GM10248 (cell line): Measurements from ENCODE around the gene GPI.

Experiments used
- CTCF ChIA-PET: fragments of 300-600 bp; sonication (Branson Sonifier 250); formaldehyde crosslinking; extraction: SDS; loops from one replicate; lab custom pipeline; 2021; ENCODE audit warnings: antibody characterized with exemption; lab: Yijun Ruan, JAX
- POLR2A ChIA-PET: fragments of 350-650 bp; sonication (Branson Sonifier 250); formaldehyde crosslinking; extraction: SDS; loops from one replicate; lab custom pipeline; 2020; ENCODE audit warnings: antibody characterized with exemption; lab: Yijun Ruan, JAX
- DNase-seq: peaks from one replicate; pipeline ENCODE4 v3.0.0; 2012; ENCODE audit errors: extremely low spot score
- TF ChIP-seq, protein P1 (sequence below): IDR thresholded peaks from 2 replicates; pipeline ENCODE4 v1.5.1; 2012; ENCODE audit warnings: mild to moderate bottlenecking, low read depth; ENCODE audit errors: extremely low read depth, missing control alignments, control extremely low read depth

Gene GPI

DNA sequence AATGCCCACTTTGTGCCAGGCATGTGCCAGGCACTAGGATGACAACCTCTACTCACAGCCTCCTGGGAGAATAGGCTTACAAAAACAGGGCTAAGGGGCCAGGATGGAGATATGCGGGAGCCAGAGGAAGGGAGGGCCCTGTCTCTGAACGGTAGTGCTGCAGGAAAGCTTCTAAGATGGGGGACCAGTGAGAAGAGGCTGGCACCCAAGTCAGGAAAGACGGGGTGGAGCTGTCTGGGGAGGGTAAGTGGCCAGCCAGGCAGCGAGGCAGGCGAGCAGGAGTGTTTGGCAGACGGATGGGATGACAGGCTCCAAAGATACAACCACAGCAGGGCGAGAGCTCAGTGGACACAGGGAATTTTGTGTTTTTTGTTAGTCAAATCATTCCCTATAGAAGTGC is 44.7 kb upstream of the GPI start:
- DNase-seq: no peak

DNA sequence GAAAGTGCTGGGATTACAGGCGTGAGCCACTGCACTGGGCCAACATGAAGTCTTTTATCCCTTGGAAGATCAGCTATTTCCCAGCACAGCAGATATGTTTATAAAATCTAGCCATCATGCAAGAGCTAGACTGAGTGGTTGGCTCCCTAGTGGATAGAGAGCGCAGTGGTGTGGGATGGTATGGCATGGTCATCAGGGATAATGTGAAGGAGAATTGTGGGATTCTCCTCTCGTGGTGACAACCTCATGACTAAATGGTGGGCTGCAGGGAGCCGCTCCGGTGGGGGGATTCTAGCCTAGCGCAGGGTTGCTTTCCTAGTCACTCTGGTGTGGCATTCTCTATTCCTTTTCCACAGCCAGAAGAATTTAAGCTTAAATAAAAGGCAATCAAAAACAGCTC is 43.3 kb upstream of the GPI start:
- POLR2A ChIA-PET: no interaction called here
- CTCF ChIA-PET: interaction anchor here (1.7 kb wide), 1 partner anchor 16 kb away, joined by 5 read pairs; no protein-coding TSS in a partner anchor
- no peak for DNase-seq
- TF ChIP-seq, protein P1, sequence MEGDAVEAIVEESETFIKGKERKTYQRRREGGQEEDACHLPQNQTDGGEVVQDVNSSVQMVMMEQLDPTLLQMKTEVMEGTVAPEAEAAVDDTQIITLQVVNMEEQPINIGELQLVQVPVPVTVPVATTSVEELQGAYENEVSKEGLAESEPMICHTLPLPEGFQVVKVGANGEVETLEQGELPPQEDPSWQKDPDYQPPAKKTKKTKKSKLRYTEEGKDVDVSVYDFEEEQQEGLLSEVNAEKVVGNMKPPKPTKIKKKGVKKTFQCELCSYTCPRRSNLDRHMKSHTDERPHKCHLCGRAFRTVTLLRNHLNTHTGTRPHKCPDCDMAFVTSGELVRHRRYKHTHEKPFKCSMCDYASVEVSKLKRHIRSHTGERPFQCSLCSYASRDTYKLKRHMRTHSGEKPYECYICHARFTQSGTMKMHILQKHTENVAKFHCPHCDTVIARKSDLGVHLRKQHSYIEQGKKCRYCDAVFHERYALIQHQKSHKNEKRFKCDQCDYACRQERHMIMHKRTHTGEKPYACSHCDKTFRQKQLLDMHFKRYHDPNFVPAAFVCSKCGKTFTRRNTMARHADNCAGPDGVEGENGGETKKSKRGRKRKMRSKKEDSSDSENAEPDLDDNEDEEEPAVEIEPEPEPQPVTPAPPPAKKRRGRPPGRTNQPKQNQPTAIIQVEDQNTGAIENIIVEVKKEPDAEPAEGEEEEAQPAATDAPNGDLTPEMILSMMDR: no peak

More for the DNA sequence above, 44.7 kb upstream of the GPI start:
- ChIA-PET CTCF (interaction anchor here (1.5 kb wide), 1 partner anchor 14 kb away, joined by 3 read pairs; no protein-coding TSS in a partner anchor), POLR2A (no interaction called here)
- TF ChIP-seq, protein P1: no peak

DNA sequence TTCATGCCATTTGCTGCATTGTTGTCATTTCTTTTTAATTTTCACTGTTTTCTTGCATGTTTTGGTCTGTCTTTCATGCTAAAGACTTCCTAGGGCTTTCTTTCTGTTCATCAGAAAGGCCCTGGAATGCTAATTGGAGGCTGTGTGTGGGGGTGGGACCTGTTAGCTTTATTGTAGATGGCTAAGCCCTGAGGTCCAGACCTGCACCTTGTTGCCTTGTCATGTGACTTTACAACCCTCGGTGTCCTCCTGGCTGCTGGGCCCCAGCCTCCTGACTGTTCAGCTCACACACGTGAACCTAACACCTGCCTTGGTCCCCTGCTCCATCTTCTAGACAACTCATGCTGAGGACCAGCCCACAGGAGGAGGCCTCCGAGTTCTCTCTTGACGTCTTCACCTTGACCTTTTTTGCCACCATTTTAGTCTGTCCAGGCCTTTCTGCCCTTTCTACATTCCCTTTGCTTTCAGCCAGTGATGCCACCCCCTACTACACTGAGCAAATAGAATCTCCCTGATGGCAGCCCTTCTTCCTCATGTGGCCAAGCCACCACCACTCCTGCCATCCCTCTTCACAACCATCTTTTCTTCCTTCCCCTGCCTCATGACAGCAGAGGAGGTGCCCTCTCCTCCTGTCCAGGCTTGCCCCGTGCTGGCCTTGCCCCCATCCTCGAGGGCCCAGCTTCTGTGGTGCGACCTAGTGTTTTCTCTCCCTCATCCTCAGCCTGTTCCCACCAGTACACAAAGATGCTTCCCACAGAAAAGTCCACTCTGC is 41.4 kb upstream of the GPI start:
- ChIA-PET POLR2A (no interaction called here), CTCF (interaction anchor here (1.0 to 2.0 kb wide), 2 partner anchors 9 to 10 kb away, joined by 3 to 6 read pairs; no protein-coding TSS in a partner anchor)
- TF ChIP-seq, protein P1: no peak
- DNase-seq: no peak

DNA sequence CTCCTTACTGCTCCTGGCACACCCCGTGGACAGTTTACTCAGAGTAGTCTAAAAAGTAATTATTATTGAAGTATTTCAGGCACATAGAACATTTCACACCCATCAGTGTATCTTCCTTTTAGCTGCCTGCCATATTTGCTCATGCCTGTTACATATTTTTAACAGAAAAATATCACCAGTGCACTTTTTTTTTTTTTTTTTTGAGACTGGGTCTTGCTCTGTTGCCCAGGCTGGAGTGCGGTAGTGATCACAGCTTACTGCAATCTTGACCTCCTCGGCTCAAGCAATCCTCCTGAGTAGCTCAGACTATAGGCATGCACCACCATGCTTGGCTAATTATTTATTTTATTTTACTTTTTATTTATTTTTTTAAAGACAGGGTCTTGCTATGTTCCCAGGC is 40.7 kb upstream of the GPI start:
- DNase-seq: no peak
- POLR2A ChIA-PET: no interaction called here
- TF ChIP-seq, protein P1: no peak
- CTCF ChIA-PET: interaction anchor here (0.9 to 2.0 kb wide), 6 partner anchors 8 to 105 kb away, joined by 3 to 6 read pairs (median 4); no protein-coding TSS in a partner anchor

DNA sequence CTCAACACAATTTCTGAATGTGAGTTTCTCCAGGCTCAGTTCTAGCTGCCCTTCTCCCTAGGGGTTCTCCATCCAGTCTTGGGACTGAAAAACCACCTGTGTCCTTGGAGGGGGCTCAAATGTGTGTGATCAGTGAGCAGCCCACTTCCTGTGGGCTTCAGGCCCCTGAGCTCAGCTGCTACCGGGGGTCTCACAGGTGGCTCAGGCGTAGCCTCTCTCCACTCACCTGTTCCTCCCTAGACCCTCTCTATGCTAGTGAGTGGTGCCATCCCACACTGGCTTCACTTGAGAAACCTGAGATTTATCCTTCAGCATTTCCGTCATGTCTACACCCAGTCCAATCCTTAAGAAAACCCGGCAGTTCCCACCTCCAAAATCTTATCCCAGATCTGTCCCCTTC is 39.8 kb upstream of the GPI start:
- TF ChIP-seq, protein P1: no peak
- CTCF ChIA-PET: interaction anchor here (0.9 to 3.2 kb wide), 8 partner anchors 9 to 106 kb away, joined by 3 to 15 read pairs (median 4); no protein-coding TSS in a partner anchor
- DNase-seq: no peak
- POLR2A ChIA-PET: no interaction called here

DNA sequence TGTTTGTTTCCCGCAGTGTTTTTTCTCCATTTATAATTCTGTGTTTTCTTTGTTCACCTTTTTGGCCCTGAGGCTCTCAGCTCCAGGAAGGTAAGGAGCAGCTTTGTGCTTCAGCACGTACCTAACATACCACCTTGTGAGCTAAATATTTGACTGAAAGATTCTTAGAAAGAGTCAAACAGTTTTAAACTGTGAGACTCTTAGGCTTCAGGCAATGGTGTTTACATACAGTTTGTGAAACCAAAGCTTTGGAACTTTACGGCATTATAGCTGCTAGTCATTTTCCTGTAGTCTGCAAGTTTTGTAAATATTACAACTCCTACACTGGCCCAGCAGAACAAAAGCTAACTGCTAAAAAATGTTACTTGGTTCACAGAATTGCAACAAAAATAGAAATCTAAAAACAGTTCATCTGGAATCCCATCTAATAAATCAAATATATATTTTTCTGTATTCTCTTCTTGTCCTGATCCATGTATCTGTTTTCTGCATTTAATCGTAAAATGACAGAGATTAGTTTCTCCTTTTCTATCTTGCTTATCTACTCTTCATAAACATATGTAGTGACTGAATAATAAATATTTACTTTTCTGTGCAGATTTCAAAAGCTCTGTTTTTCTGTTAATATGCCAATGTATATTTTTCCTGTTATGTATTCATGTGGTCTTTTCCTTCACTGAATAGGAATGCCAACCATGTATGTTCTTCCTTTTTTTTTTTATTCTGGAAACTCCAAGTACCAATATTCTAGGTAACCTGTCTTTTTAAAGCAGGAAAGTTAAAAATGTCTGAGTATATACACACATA is 38.8 kb upstream of the GPI start:
- CTCF ChIA-PET: interaction anchor here (1.2 to 3.2 kb wide), 5 partner anchors 8 to 21 kb away, joined by 3 to 15 read pairs (median 4); no protein-coding TSS in a partner anchor
- TF ChIP-seq, protein P1: no peak
- POLR2A ChIA-PET: no interaction called here
- no peak for DNase-seq
